Adrenal gland (tissue), 5 donors: ENCODE measurements around the gene STIM2.

Source experiments
- CTCF ChIP-seq, 6 experiments: fragments of 450-650 bp in 4 of 6; fragments of 200-600 bp in 2 of 6; sonication (generic) in 1 of 6; IDR thresholded peaks; 1 replicate in 5 of 6; 2 replicates in 1 of 6; pipeline versions ENCODE4 v1.5.1 to v1.8.0; 2016 to 2021; ENCODE audit warnings: antibody characterized with exemption in 6 of 6, mild to moderate bottlenecking in 2 of 6, moderate library complexity in 1 of 6
- POLR2A ChIP-seq, 2 donors: fragments of 450-650 bp; IDR thresholded peaks; one replicate each; pipeline ENCODE4 v1.6.1; 2017; ENCODE audit warnings: antibody characterized with exemption in 2 of 2, mild to moderate bottlenecking in 2 of 2, moderate library complexity in 1 of 2
- donor health status: DM: no; HTN: no; CAD: no.

GRCh38 chr4:26842911-26843310 is 17.7 kb upstream of the STIM2 start:
- TF ChIP-seq CTCF (IDR thresholded peaks at IDR 0.05) (no peak), POLR2A (IDR thresholded peaks at IDR 0.05) (no peak)
